ENCODE data around the gene SLC41A2.

Gene SLC41A2

DNA sequence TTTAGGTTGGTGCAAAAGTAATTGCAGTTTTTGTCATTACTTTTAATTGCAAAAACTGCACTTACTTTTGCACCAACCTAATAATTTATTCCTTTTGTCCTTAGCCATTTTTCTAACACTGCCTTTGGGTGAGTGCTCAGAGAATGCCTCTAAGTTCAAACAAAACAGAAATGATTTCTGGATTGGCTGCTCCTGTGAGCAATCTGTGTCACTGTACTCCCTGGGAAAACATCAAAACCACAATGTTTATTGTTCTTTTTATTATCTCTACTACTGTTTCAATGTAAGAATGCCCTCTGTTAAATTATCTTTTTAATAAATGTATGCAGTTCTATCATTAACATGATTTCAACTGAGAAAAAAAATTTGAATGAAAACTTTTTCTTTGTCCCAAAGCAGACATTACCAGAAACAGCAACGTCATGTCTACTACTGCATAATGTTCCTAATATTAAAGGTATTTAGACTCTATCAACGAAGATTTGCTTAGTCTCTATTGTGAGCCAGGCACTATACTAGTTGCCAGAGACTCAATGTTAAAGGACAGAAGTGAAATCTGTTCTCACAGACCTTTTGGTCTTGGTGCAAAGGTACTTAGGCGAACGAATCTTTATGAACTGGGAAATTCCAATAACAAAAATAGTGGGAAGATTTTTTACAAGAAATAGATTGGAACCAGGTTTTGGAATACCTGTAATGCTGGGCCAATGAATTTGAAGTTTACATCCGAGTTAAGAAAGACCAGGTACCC, 6.2 kb downstream of the SLC41A2 start:
- TF ChIP-seq POLR2AphosphoS5 (IDR thresholded peaks at IDR 0.05; ENCODE audit: low read depth, low read length): no peak
- no peak for TF ChIP-seq SIN3A (IDR thresholded peaks at IDR 0.05; ENCODE audit: borderline replicate concordance, insufficient read depth, low read length)

DNA sequence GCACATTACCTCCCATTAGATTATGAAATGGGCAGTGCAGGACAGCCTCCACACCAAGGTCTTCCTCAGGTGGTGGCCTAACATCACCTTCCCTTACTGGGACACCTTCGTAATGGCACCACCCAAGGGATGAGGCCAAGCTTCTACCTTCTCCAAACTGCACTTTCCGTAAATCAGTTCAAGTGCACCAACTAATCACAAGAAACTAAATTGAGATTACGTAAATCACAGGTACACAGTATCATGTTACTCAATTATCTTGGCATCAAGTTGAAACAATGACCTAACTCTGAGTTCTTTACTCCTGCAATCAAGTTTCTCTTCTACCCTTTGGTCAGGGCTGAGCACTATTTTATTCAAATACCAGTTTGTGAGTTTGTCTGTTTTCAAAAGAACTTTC, 13.8 kb downstream of the SLC41A2 start:
- TF ChIP-seq, protein P1, sequence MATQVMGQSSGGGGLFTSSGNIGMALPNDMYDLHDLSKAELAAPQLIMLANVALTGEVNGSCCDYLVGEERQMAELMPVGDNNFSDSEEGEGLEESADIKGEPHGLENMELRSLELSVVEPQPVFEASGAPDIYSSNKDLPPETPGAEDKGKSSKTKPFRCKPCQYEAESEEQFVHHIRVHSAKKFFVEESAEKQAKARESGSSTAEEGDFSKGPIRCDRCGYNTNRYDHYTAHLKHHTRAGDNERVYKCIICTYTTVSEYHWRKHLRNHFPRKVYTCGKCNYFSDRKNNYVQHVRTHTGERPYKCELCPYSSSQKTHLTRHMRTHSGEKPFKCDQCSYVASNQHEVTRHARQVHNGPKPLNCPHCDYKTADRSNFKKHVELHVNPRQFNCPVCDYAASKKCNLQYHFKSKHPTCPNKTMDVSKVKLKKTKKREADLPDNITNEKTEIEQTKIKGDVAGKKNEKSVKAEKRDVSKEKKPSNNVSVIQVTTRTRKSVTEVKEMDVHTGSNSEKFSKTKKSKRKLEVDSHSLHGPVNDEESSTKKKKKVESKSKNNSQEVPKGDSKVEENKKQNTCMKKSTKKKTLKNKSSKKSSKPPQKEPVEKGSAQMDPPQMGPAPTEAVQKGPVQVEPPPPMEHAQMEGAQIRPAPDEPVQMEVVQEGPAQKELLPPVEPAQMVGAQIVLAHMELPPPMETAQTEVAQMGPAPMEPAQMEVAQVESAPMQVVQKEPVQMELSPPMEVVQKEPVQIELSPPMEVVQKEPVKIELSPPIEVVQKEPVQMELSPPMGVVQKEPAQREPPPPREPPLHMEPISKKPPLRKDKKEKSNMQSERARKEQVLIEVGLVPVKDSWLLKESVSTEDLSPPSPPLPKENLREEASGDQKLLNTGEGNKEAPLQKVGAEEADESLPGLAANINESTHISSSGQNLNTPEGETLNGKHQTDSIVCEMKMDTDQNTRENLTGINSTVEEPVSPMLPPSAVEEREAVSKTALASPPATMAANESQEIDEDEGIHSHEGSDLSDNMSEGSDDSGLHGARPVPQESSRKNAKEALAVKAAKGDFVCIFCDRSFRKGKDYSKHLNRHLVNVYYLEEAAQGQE (IDR thresholded peaks at IDR 0.05; ENCODE audit: insufficient read depth in 1 of 2, low read depth in 2 of 2, low read length in 2 of 2): no peak
- no peak for TF ChIP-seq TAF1 (IDR thresholded peaks at IDR 0.05; ENCODE audit: borderline replicate concordance, insufficient read depth, low read length)
- TF ChIP-seq POLR2AphosphoS5 (IDR thresholded peaks at IDR 0.05; ENCODE audit: low read depth, low read length): no peak
- TF ChIP-seq FOXP2 (optimal IDR thresholded peaks at IDR 0.05; ENCODE audit: borderline replicate concordance, extremely low read depth, extremely low read length, insufficient read depth): no peak
- TF ChIP-seq SIN3A (IDR thresholded peaks at IDR 0.05; ENCODE audit: borderline replicate concordance, insufficient read depth, low read length): no peak

GRCh38 chr12:104942075-104942474, 16.0 kb downstream of the SLC41A2 start:
- no peak for TF ChIP-seq TAF1 (IDR thresholded peaks at IDR 0.05; ENCODE audit: borderline replicate concordance, insufficient read depth, low read length)
- TF ChIP-seq POLR2AphosphoS5 (IDR thresholded peaks at IDR 0.05; ENCODE audit: low read depth, low read length): no peak
- TF ChIP-seq, protein P1 (IDR thresholded peaks at IDR 0.05; ENCODE audit: insufficient read depth in 1 of 2, low read depth in 2 of 2, low read length in 2 of 2): no peak
- TF ChIP-seq FOXP2 (optimal IDR thresholded peaks at IDR 0.05; ENCODE audit: borderline replicate concordance, extremely low read depth, extremely low read length, insufficient read depth): no peak
- no peak for TF ChIP-seq SIN3A (IDR thresholded peaks at IDR 0.05; ENCODE audit: borderline replicate concordance, insufficient read depth, low read length)

GRCh38 chr12:104941454-104941853, 16.6 kb downstream of the SLC41A2 start:
- no peak for TF ChIP-seq FOXP2 (optimal IDR thresholded peaks at IDR 0.05; ENCODE audit: borderline replicate concordance, extremely low read depth, extremely low read length, insufficient read depth)
- TF ChIP-seq, protein P1 (IDR thresholded peaks at IDR 0.05; ENCODE audit: insufficient read depth in 1 of 2, low read depth in 2 of 2, low read length in 2 of 2): no peak
- no peak for TF ChIP-seq TAF1 (IDR thresholded peaks at IDR 0.05; ENCODE audit: borderline replicate concordance, insufficient read depth, low read length)
- no peak for TF ChIP-seq SIN3A (IDR thresholded peaks at IDR 0.05; ENCODE audit: borderline replicate concordance, insufficient read depth, low read length)
- no peak for TF ChIP-seq POLR2AphosphoS5 (IDR thresholded peaks at IDR 0.05; ENCODE audit: low read depth, low read length)

GRCh38 chr12:104939089-104939488, 19.0 kb downstream of the SLC41A2 start:
- TF ChIP-seq FOXP2 (optimal IDR thresholded peaks at IDR 0.05; ENCODE audit: borderline replicate concordance, extremely low read depth, extremely low read length, insufficient read depth): no peak
- TF ChIP-seq SIN3A (IDR thresholded peaks at IDR 0.05; ENCODE audit: borderline replicate concordance, insufficient read depth, low read length): no peak
- TF ChIP-seq, protein P1 (IDR thresholded peaks at IDR 0.05; ENCODE audit: insufficient read depth in 1 of 2, low read depth in 2 of 2, low read length in 2 of 2): no peak
- TF ChIP-seq POLR2AphosphoS5 (IDR thresholded peaks at IDR 0.05; ENCODE audit: low read depth, low read length): no peak
- TF ChIP-seq TAF1 (IDR thresholded peaks at IDR 0.05; ENCODE audit: borderline replicate concordance, insufficient read depth, low read length): no peak
